GM18511 (cell line): ENCODE results near the gene TRPM3.

Experiments used
- ATAC-seq: cut with Tn5 transposase; IDR thresholded peaks from one replicate; pipeline ENCODE4 v1.9.1; 2021; ENCODE audit warnings: mild to moderate bottlenecking, moderate library complexity; ENCODE audit not compliant: unreplicated experiment

The TRPM3 gene

GRCh38 chr9:70901746-70902145 lies 219.7 kb downstream of the TRPM3 start:
- ATAC-seq = no peak

GRCh38 chr9:70901013-70901412 lies 220.4 kb downstream of the TRPM3 start:
- no peak for ATAC-seq

- ATAC-seq = no peak
Measured at GRCh38 chr9:70893580-70894122, 227.8 kb downstream of the TRPM3 start.

- no peak for ATAC-seq
Measured at GRCh38 chr9:70888471-70888870, 232.9 kb downstream of the TRPM3 start.

DNA sequence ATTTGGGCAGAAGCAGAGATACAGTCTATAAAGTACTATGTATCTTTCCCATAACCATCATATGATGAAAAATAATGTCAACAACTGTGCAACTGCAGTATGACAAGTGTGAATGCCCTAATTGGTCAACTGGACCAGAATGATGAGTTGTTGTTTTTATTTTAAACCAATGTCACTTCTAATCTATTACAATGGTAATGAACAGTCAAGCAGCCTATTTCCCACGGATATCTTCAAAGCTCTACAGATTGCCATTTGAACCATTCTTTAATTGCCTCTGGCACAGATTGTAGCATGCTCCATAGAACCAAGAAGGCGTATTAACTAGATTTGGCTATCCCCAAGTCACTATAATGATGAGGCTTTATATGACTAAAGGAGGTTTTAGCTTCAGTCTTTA lies 233.6 kb downstream of the TRPM3 start:
- ATAC-seq = no peak

- ATAC-seq = no peak
Measured at GRCh38 chr9:70883963-70884793, 237.2 kb downstream of the TRPM3 start.

DNA sequence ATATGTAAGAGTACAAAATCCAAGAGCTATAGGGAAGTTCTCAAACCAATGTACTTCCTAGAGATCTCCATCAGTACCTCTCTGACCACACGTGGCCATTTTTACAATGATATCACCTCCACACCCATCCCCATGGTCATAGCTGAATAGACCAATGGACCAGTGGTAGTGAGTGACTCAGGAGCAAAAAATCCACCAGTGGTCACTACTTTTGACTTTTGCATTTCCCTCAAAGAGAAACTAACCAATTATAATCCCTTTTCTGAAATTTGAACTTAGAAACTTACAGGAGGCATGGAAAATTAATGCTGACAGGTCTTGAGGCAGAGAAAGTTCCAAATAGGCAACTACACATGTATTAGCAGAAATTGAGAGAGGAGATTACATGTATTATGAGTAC lies 238.4 kb downstream of the TRPM3 start:
- ATAC-seq = no peak

DNA sequence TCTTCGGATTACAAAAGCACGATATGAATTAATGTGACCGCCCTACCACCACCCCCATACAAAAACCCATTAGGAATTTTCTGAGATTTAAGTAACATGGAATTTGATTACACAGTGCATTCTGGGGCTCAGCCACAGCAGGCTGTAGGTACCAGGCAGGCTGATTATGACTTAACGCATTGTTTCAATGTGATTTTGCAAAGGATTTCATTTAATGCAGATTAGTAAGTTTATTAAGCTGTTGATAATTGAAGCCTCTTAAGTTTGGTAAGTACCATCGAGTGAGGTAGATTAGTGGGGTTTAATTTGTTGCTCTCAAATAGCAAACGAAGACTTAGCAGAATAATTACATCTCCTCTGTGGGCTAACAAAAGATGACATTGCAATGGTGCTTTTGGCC lies 240.1 kb downstream of the TRPM3 start:
- no peak for ATAC-seq

- no peak for ATAC-seq
Measured at GRCh38 chr9:70880535-70880934, 240.9 kb downstream of the TRPM3 start.

DNA sequence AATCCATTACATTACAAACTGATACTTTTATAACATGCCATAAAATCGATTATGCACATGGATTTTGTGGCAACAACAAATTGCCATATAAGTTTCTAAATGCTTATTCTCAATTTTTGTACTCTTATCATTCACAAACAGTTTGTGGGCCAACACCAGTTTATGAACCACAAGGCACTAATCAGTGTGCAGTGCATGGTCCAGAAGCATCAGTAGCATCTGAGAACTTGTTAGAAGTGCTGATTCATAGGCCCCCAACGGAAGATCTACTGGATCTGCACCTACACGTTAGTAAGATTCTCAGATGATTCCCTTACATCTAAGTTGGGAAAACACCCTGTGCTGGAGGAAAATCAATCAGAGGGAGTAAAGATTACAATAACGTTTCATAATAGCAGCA lies 242.8 kb downstream of the TRPM3 start:
- ATAC-seq = no peak

DNA sequence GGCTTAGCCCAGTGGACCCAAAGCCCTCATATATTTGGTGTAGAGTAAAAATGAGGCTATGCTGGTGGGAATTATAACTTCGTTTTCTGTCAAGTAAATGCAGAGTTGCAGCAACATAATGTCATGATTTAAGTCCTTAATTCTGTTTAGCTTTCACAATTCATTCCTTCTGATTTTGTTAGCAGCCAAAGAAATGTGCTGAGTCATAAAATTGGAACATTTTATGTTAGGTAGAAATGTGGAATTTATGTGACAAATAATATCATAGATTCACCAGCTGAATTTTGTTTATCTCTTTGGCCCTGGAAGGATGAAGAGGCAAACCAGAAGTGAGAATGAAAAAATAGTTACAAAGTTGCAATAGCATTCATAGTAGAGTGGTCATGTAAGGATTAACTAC lies 247.0 kb downstream of the TRPM3 start:
- no peak for ATAC-seq

DNA sequence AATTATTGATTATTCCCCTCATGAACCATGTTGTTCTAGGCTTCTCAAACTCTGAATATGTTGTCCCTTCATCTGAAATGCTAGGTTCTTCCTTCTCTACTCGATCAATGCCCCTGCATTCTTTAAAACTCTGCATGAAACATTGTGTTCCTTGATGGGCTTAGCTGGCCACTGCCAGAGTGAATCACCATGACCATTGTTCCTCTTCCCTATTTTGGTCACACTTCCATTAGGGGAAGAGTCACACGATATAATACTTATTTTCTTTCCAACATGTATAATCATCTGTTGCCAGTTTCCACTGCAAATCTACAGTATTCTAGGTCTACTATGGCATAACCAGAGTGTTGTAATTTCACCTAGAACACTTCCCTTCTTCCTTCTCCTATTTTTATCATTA lies 247.9 kb downstream of the TRPM3 start:
- ATAC-seq = no peak

DNA sequence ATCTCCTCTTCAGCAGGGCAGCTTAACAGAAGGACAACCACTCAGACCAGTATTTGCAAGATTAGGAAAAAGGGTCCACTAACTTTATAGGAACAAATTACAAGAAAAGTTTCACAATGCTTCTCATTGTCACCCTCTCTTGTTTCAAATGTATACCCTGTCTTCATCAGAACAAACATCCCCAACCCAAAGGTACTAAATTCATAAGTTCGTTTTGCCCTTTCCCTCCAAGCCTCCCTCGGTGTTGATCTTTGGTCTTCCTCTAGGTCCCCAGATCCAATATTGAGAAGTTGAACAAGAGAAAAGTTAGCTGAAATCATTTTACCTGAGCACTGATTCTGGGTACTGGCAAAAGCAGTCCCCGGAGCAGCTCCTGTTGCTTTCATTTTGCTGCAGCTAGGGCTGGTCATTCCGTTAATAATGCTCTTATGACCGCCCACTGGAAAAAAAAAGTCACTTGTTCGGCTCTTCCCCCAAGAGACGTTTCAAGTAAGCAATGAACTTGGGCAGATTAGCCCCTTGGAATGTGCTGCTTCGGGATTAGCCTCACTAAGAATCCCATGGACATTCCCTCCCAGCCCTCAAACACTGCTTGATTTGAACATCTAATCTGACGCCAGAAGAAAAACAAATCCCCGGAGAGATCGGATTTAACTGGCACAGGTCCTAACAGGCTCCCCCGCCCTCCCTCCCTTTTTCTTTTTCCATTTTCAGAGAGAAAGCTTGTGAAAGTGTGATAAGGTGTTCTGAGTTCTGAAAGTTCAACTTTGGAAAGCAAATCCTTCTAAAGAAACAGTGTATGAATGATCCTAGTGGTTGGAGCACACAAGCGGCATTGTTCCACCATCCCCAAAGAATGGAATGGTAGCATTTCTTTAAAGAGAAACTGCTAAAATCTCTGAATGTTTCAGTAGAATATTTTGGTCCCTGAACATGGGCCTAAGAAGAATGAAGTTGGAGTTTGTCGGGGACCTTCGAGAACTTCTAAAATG lies 252.5 kb downstream of the TRPM3 start:
- ATAC-seq = no peak

DNA sequence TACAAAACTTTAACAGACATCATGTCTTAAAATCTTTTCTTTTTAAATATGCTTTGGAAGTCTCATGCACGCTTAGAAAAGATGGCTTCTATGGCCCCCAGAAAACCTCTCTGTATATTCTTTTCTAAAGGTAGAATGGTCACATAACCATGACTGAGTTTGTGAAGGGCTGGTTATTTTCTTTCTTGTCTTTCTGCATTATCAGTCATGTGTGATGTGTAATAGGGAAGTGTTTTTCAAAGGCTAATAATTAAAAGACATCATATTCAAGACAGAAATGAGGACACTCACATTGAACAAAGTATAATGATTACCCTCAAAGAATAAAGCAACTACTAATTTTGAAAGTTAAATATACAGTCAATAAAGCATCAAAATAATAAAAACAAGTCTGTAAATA lies 253.4 kb downstream of the TRPM3 start:
- no peak for ATAC-seq

GRCh38 chr9:70865471-70865870 lies 255.9 kb downstream of the TRPM3 start:
- ATAC-seq = no peak

- ATAC-seq = no peak
Measured at GRCh38 chr9:70861797-70862196, 259.6 kb downstream of the TRPM3 start.

GRCh38 chr9:70861376-70861775 lies 260.0 kb downstream of the TRPM3 start:
- no peak for ATAC-seq

DNA sequence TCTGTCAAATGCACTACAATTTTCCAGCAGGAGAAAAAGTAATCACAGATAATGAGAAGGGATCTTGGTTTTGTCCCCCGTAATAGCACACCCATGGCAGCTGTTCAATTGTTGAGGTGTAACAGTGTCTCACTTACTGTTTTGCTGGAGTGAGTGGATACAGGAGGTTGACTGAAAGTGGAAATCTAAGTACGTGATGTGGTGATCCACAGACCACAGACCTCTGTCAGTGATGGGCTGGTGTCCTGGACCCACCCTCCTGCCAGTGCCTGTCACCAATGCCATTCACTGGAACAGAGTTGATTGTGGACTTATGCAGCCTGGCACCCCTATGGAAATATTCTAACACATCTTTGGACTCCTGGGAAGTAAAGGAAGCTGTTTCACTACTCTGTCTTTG lies 261.7 kb downstream of the TRPM3 start:
- ATAC-seq = no peak

- ATAC-seq = no peak
Measured at GRCh38 chr9:70856411-70856810, 265.0 kb downstream of the TRPM3 start.

- ATAC-seq = no peak
Measured at GRCh38 chr9:70852711-70853240, 268.6 kb downstream of the TRPM3 start.

DNA sequence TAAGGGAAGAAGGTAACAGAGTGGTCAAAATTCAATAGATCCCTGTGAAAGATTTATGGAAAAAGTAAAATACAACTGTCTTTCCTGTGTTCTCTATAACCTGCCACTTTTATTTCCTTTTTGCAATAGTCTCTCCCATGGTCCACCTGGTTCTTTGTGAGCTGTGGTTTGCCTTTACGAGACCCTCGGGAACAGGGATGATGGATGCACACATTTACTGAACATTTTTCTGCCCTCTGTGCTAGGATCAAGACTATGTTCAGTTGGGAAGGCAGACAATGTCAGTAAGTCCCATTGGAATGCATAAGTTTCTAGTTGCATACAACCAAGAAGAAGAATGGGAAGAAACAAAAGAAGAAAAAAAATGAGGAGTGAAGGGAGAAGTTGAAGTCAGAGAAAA lies 281.2 kb downstream of the TRPM3 start:
- no peak for ATAC-seq
